GM18861 (cell line): ENCODE data around the gene ETS2.

Experiments used
- ATAC-seq: cut with Tn5 transposase; IDR thresholded peaks from one replicate; pipeline ENCODE4 v1.9.1; 2021; ENCODE audit not compliant: unreplicated experiment

The ETS2 gene

GRCh38 chr21:38805328-38806152 is at the start of gene ETS2:
Gene ETS2 (plus strand): TSS chr21:38805929. CDS start chr21:38810035, 4,106 bp downstream.
- peak; percentile 54 for ATAC-seq

GRCh38 chr21:38756746-38757145 is 49.0 kb upstream of the ETS2 start:
- no peak for ATAC-seq

GRCh38 chr21:38758501-38759214 is 47.1 kb upstream of the ETS2 start:
- ATAC-seq: no peak

GRCh38 chr21:38759413-38759812 is 46.3 kb upstream of the ETS2 start:
- no peak for ATAC-seq

GRCh38 chr21:38760017-38760761 is 45.5 kb upstream of the ETS2 start:
- ATAC-seq: no peak

GRCh38 chr21:38760762-38761155 is 45.0 kb upstream of the ETS2 start:
- no peak for ATAC-seq

- ATAC-seq: no peak
Observed at GRCh38 chr21:38761531-38761930, 44.2 kb upstream of the ETS2 start.

- ATAC-seq: no peak
Observed at GRCh38 chr21:38765056-38765455, 40.7 kb upstream of the ETS2 start.

GRCh38 chr21:38766987-38767722 is 38.6 kb upstream of the ETS2 start:
- ATAC-seq: peak; percentile 94

GRCh38 chr21:38768471-38769063 is 37.2 kb upstream of the ETS2 start:
- ATAC-seq: no peak

GRCh38 chr21:38769191-38769780 is 36.4 kb upstream of the ETS2 start:
- ATAC-seq: no peak

GRCh38 chr21:38770660-38771059 is 35.1 kb upstream of the ETS2 start:
- no peak for ATAC-seq

- no peak for ATAC-seq
Observed at GRCh38 chr21:38771536-38771935, 34.2 kb upstream of the ETS2 start.

GRCh38 chr21:38772646-38773045 is 33.1 kb upstream of the ETS2 start:
- no peak for ATAC-seq

- ATAC-seq: peak; percentile 65
Observed at GRCh38 chr21:38773099-38774061, 32.3 kb upstream of the ETS2 start.

GRCh38 chr21:38774152-38774551 is 31.6 kb upstream of the ETS2 start:
- no peak for ATAC-seq

- no peak for ATAC-seq
Observed at GRCh38 chr21:38774586-38775285, 31.0 kb upstream of the ETS2 start.

GRCh38 chr21:38775733-38776132 is 30.0 kb upstream of the ETS2 start:
- ATAC-seq: no peak
